HepG2 (cell line): ENCODE measurements around the gene TARS3. TPM values are rescaled to one million over a fixed set of nuclear protein-coding genes. Genes with fewer than 3 reads are reported as not detected.
A peak's percentile ranks its signal among the peaks of the same experiment; 100 is the strongest.

Experiments used
- ATF7 ChIP-seq, 2 experiments: fragments of 450-650 bp in 1 of 2; sonication (generic) in 1 of 2; formaldehyde crosslinking in 1 of 2; IDR thresholded peaks; 2 replicates each; pipeline versions ENCODE4 v1.4.0 to v1.6.1; 2016 to 2020; ENCODE audit warnings: antibody characterized with exemption in 1 of 2, mild to moderate bottlenecking in 1 of 2, missing genetic modification reagents in 1 of 2
- ATF7-NPFF ChIP-seq: sonication (generic); formaldehyde crosslinking; IDR thresholded peaks from 2 replicates; pipeline ENCODE4 v1.8.1; 2023; ENCODE audit warnings: mild to moderate bottlenecking, low read depth, missing genetic modification reagents, moderate library complexity
- CCDC6 ChIP-seq: sonication (generic); formaldehyde crosslinking; IDR thresholded peaks from 2 replicates; pipeline ENCODE4 v1.8.1; 2022; ENCODE audit warnings: mild to moderate bottlenecking, missing genetic modification reagents, moderate library complexity
- EED ChIP-seq: sonication (generic); formaldehyde crosslinking; IDR thresholded peaks from 2 replicates; pipeline ENCODE4 v1.5.0; 2020; ENCODE audit warnings: mild to moderate bottlenecking, missing genetic modification reagents
- MTF1 ChIP-seq: sonication (generic); formaldehyde crosslinking; IDR thresholded peaks from 2 replicates; pipeline ENCODE4 v1.5.0; 2020; ENCODE audit warnings: missing genetic modification reagents
- NFIB ChIP-seq: sonication (generic); formaldehyde crosslinking; IDR thresholded peaks from 2 replicates; pipeline ENCODE4 v1.9.0; 2021; ENCODE audit warnings: missing genetic modification reagents, mild to moderate bottlenecking, borderline replicate concordance
- PCBP2 ChIP-seq: fragments of 200-400 bp; formaldehyde crosslinking; optimal IDR thresholded peaks from 2 replicates; pipeline ENCODE3; 2018; ENCODE audit warnings: low read length, low read depth; ENCODE audit not compliant: poor library complexity, severe bottlenecking
- PLRG1 ChIP-seq: fragments of 450-650 bp; conservative IDR thresholded peaks from 2 replicates; pipeline ENCODE4 v1.6.1; 2016
- SRY ChIP-seq: sonication (generic); formaldehyde crosslinking; IDR thresholded peaks from 2 replicates; pipeline ENCODE4 v1.8.0; 2022; ENCODE audit warnings: mild to moderate bottlenecking, missing genetic modification reagents
- ZFP62 ChIP-seq: sonication (generic); formaldehyde crosslinking; IDR thresholded peaks from 2 replicates; pipeline ENCODE4 v1.4.0; 2020; ENCODE audit warnings: missing genetic modification reagents
- ZNF138 ChIP-seq: sonication (generic); formaldehyde crosslinking; IDR thresholded peaks from 2 replicates; pipeline ENCODE4 v1.5.0; 2020; ENCODE audit warnings: mild to moderate bottlenecking, low read depth, missing genetic modification reagents
- ZNF747 ChIP-seq: sonication (generic); formaldehyde crosslinking; IDR thresholded peaks from 2 replicates; pipeline ENCODE4 v1.8.1; 2023; ENCODE audit warnings: missing genetic modification reagents, mild to moderate bottlenecking, borderline replicate concordance
- ZNF766 ChIP-seq: sonication (generic); formaldehyde crosslinking; IDR thresholded peaks from 2 replicates; pipeline ENCODE4 v1.5.0; 2020; ENCODE audit warnings: missing genetic modification reagents, borderline replicate concordance
- polyA plus RNA-seq, 8 experiments: library from polyadenylated mRNA; depleted of rRNA in 3 of 8; stranded (reverse) in 7 of 8; unstranded in 1 of 8; fragments of >200 nt; fragmentation: Illumina TruSeq in 4 of 8; extraction: Trizol in 4 of 8; gene quantifications; 2 replicates each; pipeline versions ENCODE4 v1.2.1 to v1.2.3, GENCODE V29; 2011 to 2016; ENCODE audit warnings: low read depth in 4 of 8, missing spikeins in 1 of 8, mixed read lengths in 1 of 8; ENCODE audit not compliant: insufficient read depth in 1 of 8
- total RNA-seq, 5 experiments: library from RNA; depleted of rRNA; stranded (reverse); fragments of >200 nt; fragmentation: Illumina TruSeq; extraction: Trizol; gene quantifications; 2 replicates each; pipeline ENCODE4 v1.2.3, GENCODE V29; 2016; ENCODE audit warnings: low read depth in 1 of 5
- TF ChIP-seq, protein P1 (sequence below): sonication (generic); formaldehyde crosslinking; IDR thresholded peaks from 2 replicates; pipeline ENCODE4 v1.8.0; 2022; ENCODE audit warnings: mild to moderate bottlenecking, missing genetic modification reagents; ENCODE audit not compliant: insufficient replicate concordance
- TF ChIP-seq, protein P2 (sequence below): sonication (generic); formaldehyde crosslinking; IDR thresholded peaks from 2 replicates; pipeline ENCODE4 v1.4.0; 2020; ENCODE audit warnings: mild to moderate bottlenecking, missing genetic modification reagents, borderline replicate concordance
- TF ChIP-seq, protein P3 (sequence below): sonication (generic); formaldehyde crosslinking; IDR thresholded peaks from 2 replicates; pipeline ENCODE4 v1.5.0; 2020; ENCODE audit warnings: missing genetic modification reagents
- TF ChIP-seq, protein P4 (sequence below): fragments of 450-650 bp; IDR thresholded peaks from 2 replicates; pipeline ENCODE4 v1.6.1; 2017; ENCODE audit warnings: mild to moderate bottlenecking

TARS3 gene
- total and polyA plus RNA-seq, 2 of the 13 experiments (the other 11 are each of a cell fraction or from before 2014, with no cell fraction given), result 4.1 to 11.7 TPM

DNA sequence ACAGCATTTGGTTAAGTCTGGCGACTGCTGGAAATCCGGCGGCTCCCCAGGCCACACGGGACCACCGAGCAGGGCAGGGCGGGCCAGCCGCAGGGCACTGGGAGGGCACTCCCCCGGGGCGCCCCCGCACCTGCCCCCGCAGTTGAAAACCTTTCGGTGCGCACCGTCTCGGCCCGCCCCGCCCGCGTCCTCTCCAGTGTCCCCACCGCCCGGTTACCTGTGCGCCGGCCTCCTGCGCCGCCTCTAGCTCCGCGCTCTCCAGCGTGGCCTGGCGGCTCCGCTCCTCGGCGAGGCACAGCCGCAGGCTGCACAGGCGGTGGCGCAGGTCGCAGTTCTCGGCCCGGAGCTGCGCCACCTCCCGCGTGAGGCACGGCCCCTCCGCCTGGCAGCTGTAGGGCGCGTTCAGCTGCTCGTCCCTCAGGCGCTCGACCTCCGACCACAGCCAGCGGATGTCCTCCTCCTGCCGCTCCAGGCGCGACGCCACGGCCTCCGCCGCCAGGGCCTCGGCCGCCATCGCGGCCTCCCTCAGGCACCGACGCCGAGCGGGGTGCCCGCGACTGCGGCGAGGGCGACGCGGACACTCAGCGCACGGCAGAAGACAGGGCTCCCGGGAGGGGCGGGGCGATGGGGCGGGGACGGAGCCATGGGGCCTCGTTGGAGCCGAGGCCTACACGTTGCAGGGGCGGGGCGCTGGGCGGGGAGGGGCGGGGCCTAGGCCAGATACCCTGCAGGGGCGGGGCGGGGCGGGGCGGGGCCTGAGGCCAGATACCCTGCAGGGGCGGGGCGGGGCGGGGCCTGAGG, at the start of gene TARS3 (continued):
- TF ChIP-seq, protein P1, sequence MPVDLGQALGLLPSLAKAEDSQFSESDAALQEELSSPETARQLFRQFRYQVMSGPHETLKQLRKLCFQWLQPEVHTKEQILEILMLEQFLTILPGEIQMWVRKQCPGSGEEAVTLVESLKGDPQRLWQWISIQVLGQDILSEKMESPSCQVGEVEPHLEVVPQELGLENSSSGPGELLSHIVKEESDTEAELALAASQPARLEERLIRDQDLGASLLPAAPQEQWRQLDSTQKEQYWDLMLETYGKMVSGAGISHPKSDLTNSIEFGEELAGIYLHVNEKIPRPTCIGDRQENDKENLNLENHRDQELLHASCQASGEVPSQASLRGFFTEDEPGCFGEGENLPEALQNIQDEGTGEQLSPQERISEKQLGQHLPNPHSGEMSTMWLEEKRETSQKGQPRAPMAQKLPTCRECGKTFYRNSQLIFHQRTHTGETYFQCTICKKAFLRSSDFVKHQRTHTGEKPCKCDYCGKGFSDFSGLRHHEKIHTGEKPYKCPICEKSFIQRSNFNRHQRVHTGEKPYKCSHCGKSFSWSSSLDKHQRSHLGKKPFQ, result peak; percentile 96
- TF ChIP-seq PCBP2 (no peak), CCDC6 (CRISPR knock-in tag) (peak; percentile 98), EED (CRISPR knock-in tag) (peak; percentile 75; the same call in 1 of the 2 replicates), SRY (peak; percentile 99), ATF7-NPFF (CRISPR knock-in tag) (peak; percentile 96), ZFP62 (CRISPR knock-in tag) (no peak), MTF1 (CRISPR knock-in tag) (no peak; the same call in 1 of the 2 replicates), ZNF138 (0 out of 2 replicates have a peak, but pooled peaks have one; percentile 42), NFIB (CRISPR knock-in tag) (no peak), ZNF747 (CRISPR knock-in tag) (no peak; the same call in 1 of the 2 replicates), ATF7 (IDR thresholded peaks at IDR 0.05) (no peak), ATF7 (CRISPR knock-in tag; IDR thresholded peaks at IDR 0.05) (no peak), ZNF766 (no peak), PLRG1 (no peak)
- TF ChIP-seq, protein P2, sequence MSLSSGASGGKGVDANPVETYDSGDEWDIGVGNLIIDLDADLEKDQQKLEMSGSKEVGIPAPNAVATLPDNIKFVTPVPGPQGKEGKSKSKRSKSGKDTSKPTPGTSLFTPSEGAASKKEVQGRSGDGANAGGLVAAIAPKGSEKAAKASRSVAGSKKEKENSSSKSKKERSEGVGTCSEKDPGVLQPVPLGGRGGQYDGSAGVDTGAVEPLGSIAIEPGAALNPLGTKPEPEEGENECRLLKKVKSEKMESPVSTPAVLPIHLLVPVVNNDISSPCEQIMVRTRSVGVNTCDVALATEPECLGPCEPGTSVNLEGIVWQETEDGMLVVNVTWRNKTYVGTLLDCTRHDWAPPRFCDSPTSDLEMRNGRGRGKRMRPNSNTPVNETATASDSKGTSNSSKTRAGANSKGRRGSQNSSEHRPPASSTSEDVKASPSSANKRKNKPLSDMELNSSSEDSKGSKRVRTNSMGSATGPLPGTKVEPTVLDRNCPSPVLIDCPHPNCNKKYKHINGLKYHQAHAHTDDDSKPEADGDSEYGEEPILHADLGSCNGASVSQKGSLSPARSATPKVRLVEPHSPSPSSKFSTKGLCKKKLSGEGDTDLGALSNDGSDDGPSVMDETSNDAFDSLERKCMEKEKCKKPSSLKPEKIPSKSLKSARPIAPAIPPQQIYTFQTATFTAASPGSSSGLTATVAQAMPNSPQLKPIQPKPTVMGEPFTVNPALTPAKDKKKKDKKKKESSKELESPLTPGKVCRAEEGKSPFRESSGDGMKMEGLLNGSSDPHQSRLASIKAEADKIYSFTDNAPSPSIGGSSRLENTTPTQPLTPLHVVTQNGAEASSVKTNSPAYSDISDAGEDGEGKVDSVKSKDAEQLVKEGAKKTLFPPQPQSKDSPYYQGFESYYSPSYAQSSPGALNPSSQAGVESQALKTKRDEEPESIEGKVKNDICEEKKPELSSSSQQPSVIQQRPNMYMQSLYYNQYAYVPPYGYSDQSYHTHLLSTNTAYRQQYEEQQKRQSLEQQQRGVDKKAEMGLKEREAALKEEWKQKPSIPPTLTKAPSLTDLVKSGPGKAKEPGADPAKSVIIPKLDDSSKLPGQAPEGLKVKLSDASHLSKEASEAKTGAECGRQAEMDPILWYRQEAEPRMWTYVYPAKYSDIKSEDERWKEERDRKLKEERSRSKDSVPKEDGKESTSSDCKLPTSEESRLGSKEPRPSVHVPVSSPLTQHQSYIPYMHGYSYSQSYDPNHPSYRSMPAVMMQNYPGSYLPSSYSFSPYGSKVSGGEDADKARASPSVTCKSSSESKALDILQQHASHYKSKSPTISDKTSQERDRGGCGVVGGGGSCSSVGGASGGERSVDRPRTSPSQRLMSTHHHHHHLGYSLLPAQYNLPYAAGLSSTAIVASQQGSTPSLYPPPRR (CRISPR knock-in tag), result peak; percentile 54; the same call in 1 of the 2 replicates
- TF ChIP-seq, protein P3, sequence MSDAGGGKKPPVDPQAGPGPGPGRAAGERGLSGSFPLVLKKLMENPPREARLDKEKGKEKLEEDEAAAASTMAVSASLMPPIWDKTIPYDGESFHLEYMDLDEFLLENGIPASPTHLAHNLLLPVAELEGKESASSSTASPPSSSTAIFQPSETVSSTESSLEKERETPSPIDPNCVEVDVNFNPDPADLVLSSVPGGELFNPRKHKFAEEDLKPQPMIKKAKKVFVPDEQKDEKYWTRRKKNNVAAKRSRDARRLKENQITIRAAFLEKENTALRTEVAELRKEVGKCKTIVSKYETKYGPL (CRISPR knock-in tag), result no peak
- TF ChIP-seq, protein P4, sequence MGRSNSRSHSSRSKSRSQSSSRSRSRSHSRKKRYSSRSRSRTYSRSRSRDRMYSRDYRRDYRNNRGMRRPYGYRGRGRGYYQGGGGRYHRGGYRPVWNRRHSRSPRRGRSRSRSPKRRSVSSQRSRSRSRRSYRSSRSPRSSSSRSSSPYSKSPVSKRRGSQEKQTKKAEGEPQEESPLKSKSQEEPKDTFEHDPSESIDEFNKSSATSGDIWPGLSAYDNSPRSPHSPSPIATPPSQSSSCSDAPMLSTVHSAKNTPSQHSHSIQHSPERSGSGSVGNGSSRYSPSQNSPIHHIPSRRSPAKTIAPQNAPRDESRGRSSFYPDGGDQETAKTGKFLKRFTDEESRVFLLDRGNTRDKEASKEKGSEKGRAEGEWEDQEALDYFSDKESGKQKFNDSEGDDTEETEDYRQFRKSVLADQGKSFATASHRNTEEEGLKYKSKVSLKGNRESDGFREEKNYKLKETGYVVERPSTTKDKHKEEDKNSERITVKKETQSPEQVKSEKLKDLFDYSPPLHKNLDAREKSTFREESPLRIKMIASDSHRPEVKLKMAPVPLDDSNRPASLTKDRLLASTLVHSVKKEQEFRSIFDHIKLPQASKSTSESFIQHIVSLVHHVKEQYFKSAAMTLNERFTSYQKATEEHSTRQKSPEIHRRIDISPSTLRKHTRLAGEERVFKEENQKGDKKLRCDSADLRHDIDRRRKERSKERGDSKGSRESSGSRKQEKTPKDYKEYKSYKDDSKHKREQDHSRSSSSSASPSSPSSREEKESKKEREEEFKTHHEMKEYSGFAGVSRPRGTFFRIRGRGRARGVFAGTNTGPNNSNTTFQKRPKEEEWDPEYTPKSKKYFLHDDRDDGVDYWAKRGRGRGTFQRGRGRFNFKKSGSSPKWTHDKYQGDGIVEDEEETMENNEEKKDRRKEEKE, result no peak
